Stimulated activated CD8-positive, alpha-beta memory T cell treated with anti-CD3 and anti-CD28 coated beads, Interleukin-4, amount 100 ng/mL, for 48 hours (primary cell): ENCODE results near the gene POP7.
A peak's percentile ranks its signal among the peaks of the same experiment; 100 is the strongest.
"Not testable (repeated sequence)": the region's sequence is repeated elsewhere in the genome, so short reads cannot be mapped to it uniquely, and the experiment has no call there.

Source experiments
- DNase-seq: peaks from one replicate; pipeline ENCODE4 v3.0.0-alpha.2; 2020

The POP7 gene

GRCh38 chr7:100705753-100706671, at the start of gene POP7:
Gene POP7 (plus strand): TSS chr7:100706121. CDS start chr7:100706831, 710 bp downstream.
- peak; percentile 100 for DNase-seq

DNA sequence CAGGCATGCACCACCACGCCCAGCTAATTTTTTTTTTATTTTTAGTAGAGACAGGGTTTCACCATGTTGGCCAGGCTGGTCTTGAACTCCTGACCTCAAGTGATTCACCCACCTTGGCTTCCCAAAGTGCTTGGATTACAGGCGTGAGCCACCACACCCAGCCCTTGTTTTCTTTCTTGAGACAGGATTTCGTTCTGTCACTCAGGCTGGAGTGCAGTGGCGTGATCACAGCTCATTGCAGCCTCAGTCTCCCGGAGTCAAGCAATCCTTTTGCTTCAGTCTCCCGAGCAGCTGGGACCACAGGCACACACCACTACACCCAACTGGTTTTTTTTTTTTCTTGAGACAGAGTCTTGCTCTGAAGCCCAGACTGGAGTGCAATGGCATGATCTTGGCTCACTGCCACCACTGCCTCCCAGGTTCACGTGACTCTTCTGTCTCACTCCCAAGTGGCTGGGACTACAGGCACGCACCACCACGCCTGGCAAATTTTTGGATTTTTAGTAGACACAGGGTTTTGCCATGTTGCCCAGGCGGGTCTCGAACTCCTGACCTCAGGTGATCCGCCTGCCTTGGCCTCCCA, 43.6 kb upstream of the POP7 start:
- not testable (repeated sequence) for DNase-seq

DNA sequence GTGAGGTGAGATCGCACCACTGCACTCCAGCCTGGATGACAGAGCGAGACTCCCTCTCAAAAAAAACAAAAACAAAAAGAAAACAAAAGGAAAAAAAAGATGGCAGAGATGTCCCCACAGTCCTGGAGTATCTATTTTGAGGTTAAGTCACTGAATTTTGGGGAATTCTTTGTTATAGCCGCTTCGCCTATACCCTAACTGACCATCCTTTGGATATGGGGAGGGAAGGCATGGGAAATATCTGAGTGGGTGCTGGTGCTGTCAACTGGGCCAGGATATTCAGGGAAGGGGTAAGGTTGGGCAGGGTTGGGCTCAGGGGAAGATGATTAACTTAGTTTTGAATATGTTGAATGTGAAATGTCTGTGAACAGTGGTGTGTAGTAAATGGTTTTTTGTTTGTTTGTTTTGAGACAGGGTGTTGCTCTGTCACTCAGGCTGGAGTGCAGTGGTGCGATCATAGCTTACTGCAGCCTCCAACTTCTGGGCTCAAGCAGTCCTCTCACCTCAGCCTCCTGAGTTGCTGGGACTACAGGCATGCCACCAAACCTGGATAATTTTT, 40.7 kb upstream of the POP7 start:
- no peak for DNase-seq

DNA sequence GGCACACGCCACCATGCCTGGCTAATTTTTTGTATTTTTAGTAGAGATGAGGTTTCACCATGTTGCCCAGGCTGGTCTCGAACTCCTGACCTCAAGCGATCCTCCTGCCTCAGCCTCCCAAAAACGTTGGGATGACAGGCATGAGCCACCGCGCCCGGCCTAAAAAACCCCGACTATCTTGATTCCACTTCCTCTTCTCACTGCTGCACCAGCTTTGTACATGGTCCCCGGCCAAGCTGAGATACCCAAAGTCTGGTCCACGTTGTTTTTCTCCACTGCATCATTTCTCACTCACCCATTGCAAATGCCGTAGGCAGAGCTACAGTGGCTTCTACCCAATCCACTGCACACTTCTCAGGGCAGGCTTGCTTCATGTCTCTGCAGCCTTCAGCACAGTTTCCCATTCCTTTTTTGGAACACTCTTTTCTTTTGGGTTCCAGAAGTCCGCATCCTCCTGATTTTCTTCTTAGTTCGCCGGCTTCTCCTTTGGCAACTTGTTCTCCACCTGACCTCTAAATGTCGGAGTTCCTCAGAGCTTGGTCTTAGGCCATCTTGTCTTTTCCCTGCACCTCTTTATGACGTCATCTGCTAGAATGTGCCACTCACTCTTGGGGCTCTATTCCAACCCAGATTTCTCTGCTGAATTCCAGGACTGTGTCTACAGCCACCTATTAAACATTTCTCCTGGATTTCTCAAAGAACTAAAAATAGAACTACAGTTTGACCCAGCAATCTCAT, 38.4 kb upstream of the POP7 start:
- DNase-seq: no peak

- no peak for DNase-seq
Measured at GRCh38 chr7:100668069-100668449, 37.9 kb upstream of the POP7 start.

GRCh38 chr7:100669106-100669505, 36.8 kb upstream of the POP7 start:
- DNase-seq: not testable (repeated sequence)

- no peak for DNase-seq
Measured at GRCh38 chr7:100670074-100670473, 35.8 kb upstream of the POP7 start.

DNA sequence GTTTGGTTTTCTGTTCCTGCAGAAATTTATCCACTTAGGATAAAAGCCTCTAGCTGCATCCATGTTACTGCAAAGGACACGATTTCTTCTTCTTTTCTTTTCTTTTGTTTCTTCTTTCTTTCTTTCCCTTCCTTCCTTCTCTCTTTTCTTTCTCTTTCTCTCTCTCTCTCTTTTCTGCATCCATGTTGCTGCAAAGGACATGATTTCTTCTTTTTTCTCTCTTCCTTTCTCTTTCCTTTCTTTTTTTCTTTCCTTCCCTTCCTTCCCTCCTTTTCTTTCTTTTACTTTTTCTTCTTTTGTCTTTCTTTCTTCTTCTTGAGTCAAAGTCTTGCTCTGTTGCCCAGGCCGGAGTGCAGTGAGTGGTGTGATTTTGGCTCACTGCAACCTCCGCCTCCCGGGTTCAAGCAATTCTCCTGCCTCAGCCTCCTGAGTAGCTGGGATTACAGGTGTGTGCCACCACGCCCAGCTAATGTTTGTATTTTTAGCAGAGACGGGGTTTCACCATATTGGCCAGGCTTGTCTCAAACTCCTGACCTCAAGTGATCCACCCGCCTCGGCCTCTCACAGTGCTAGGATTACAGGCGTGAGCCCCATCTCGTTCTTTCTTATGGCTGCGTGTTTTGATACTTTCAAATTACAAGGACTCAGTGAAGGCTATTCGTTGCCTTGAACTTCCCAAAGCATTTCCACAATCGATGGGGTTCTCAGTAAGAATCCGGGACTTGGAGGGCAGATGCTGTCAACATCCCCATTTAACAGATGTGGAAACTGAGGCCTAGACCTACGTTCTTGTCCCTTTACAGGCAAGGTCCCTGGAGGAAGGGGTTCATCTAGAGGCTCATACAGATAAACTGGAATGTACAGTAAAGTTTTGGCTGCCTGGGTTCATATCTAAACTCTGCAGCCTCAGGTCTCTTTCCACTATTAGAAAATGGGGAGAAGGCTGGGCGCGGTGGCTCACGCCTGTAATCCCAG, 34.3 kb upstream of the POP7 start:
- DNase-seq: no peak

DNA sequence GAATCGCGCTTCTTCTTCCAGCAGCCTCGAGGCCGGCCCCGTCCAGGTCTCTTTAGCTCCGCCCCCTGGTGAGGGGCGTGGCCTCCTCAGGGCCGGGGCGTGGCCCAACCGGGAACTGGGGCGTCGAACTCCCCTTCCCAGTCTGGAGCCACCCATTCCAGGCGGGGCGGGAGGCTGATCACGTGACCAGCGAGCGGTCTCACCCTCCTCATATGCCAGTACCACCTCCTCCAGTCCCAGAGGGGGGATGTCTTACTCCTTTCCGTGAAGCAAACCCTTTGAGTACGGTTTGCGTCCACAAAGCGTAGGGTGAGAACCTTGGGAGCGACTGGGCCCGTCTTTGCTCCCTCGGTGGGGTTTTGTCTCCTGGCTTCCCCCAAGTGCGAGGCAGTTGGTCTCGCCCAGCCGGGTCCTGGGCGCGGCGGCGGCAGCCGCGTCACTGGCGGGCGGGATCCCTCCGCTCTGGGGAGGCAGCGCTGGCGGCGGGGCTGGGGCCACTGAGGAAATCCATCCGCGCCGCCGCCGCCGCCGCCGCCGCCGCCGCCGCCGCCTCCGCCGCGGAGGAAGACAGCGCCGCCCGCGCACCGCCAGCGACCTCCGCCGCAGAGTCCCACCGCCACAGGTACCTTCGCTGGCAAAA, 32.5 kb upstream of the POP7 start, which contains the start of gene GNB2:
Gene GNB2, plus strand, starts transcription at position 439 of the 640 bp plus-strand sequence. CDS start 2,526 bp downstream, outside the sequence.
- DNase-seq: peak; percentile 100

- peak; percentile 66 for DNase-seq
Measured at GRCh38 chr7:100673942-100674410, 31.9 kb upstream of the POP7 start.

DNA sequence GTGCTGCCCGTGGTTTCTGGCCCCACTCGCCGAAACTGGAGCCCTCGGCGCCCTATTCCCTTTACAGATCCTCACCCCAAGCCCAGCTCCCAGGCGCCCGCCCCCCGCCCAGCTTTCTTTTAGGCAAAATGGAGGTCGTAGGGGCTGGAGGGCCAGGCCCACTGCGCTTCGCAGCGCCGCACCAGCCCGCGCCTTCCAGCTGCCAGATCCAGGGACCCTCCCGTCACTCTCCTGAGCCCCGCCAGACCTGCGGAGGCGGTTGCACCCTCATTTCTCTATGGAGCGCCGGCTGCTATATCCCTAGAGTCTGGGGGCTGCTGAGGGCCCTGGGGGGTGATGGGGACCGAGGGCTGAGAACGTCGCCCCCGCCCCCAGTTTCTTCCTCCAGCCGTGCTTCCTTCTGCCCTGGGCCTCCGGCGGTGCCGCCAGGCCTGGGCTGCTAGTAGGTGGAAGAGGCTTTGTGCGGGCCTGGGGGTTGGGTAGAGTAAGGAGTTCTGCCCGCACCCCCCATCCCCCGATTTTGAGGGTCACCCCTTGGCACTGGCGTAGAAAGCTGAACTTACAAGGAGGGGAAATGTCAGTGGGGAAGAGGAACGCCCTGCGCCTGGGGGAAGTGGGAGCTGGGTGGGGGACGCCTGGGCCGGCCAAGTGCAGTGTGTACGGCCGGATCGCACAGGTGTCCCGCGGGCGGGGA, 31.4 kb upstream of the POP7 start:
- peak; percentile 51 for DNase-seq

DNA sequence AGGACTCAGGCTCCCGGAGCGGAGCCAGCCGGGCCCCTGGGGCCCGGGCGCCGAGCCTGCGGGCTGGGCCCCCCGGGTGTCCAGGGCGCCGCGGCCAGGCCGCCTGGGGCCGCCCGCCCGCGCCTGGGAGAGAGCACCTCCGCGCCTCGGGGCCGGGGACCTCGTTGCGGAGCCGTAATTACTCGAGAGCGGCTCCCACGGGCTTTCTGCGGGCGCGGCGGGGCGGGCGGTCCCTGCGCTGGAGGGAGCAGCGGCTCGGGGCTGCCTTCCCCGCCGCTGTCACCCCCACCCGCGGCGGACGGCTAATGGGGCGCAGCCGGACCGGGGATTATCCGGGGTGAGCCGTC, 30.8 kb upstream of the POP7 start:
- DNase-seq: peak; percentile 58

DNA sequence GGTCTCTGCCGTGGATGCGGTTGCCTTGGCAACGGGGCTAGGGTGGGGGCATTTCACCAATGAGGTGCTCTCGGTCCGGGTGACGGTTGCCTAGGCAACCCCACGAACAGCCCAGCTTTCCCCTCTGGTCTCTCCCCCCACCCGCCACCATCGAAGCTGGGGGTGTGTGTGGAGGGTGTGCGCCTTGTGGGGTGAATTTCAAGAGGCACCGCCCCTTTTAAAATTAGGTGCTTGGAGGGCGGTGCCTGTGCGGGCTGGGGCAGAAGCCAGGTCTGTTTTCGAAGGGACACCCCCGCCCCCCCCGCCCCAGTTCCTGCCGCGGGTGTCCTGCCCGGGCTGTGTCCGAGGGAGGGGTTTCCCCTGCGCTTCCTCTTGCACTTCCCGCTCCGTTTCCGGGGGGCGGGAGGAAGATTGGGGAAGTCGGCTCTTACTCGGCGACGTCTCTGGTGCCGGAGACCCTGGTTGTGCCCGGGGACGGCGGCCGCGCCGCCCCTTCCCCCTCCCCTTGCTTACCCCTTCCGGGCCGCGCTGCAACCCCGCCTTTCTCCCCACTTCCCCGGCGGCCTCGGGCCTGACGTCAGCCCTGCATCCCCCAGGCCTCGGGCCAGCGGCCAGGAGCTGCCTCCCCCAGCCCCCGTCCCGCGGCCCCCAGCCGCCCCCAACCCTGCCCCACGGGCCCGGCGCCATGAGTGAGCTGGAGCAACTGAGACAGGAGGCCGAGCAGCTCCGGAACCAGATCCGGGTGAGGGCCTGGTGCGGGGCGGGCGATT, 30.2 kb upstream of the POP7 start:
- peak; percentile 83 for DNase-seq

- DNase-seq: no peak
Measured at GRCh38 chr7:100676501-100677306, 29.2 kb upstream of the POP7 start.

GRCh38 chr7:100677308-100678267, 28.3 kb upstream of the POP7 start:
- DNase-seq: no peak

DNA sequence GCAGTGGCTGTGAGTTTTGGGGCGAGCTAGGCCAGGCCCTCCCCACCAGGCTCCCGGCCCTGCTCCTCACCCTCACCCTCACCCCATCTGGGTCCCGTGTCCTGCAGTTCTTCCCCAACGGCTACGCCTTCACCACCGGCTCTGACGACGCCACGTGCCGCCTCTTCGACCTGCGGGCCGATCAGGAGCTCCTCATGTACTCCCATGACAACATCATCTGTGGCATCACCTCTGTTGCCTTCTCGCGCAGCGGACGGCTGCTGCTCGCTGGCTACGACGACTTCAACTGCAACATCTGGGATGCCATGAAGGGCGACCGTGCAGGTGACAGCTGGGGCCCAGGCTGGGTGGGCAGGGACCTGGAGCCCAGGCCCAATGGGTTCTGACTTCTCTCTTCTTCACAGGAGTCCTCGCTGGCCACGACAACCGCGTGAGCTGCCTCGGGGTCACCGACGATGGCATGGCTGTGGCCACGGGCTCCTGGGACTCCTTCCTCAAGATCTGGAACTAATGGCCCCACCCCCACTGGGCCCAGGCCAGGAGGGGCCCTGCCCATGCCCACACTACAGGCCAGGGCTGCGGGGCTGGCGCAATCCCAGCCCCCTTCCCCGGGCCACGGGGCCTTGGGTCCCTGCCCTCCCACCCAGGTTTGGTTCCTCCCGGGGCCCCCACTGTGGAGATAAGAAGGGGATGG, 27.5 kb upstream of the POP7 start:
- DNase-seq: no peak
